Thyroid gland (tissue), 4 donors: ENCODE data around the gene COMMD8.

Source experiments
- POLR2A ChIP-seq, 2 donors: fragments of 450-650 bp; IDR thresholded peaks; one replicate each; pipeline ENCODE4 v1.6.1; 2017; ENCODE audit warnings: antibody characterized with exemption in 2 of 2, mild to moderate bottlenecking in 2 of 2, moderate library complexity in 1 of 2
- TF ChIP-seq, protein P1 (sequence below), 6 experiments: fragments of 200-600 bp in 3 of 6; fragments of 450-650 bp in 3 of 6; sonication (generic) in 3 of 6; IDR thresholded peaks; one replicate each; pipeline ENCODE4 v1.5.1; 2016 to 2019; ENCODE audit warnings: antibody characterized with exemption in 6 of 6, mild to moderate bottlenecking in 2 of 6, inconsistent platforms in 1 of 6, moderate library complexity in 1 of 6

DNA sequence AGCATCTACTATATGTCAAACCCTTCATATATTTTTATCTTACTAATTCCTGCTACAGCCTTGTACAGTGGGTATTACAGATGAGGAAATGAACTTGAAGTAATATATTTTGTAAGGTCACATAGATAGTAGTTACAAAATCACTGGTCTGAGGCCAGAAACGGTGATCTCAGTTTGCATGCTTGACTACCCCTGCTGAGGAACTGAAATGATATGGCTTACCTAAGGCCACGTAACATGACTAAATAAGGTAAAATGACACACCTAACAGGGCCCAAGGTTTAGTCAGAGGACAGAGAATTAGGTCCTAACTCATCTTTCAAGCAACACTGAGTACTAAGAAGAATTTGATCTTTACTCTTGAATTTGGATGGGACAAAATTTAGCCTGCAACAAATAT lies 1.5 kb upstream of the COMMD8 start:
- TF ChIP-seq POLR2A (IDR thresholded peaks at IDR 0.05), result no peak
- TF ChIP-seq, protein P1, sequence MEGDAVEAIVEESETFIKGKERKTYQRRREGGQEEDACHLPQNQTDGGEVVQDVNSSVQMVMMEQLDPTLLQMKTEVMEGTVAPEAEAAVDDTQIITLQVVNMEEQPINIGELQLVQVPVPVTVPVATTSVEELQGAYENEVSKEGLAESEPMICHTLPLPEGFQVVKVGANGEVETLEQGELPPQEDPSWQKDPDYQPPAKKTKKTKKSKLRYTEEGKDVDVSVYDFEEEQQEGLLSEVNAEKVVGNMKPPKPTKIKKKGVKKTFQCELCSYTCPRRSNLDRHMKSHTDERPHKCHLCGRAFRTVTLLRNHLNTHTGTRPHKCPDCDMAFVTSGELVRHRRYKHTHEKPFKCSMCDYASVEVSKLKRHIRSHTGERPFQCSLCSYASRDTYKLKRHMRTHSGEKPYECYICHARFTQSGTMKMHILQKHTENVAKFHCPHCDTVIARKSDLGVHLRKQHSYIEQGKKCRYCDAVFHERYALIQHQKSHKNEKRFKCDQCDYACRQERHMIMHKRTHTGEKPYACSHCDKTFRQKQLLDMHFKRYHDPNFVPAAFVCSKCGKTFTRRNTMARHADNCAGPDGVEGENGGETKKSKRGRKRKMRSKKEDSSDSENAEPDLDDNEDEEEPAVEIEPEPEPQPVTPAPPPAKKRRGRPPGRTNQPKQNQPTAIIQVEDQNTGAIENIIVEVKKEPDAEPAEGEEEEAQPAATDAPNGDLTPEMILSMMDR (IDR thresholded peaks at IDR 0.05), result no peak
